ENCODE measurements around the gene CDKAL1. TPM values are rescaled to one million over a fixed set of nuclear protein-coding genes. Genes with fewer than 3 reads are reported as not detected.

Gene CDKAL1
- total RNA-seq, 1 experiment from 2014 or later: 20.6 TPM

GRCh38 chr6:20979076-20979475 is 444.8 kb downstream of the CDKAL1 start:
- Mint-ChIP-seq H3K27ac (no peak overlapping the region), H3K36me3 (peaks cover 4% of the 10 kb centered on the region), H3K9me3 (peaks cover 5% of the 10 kb centered on the region), H3K27me3 (ENCODE audit: low read depth) (peaks cover 2% of the 10 kb centered on the region; the same call in 1 of the 2 replicates), H3K4me1 (no peaks in the 10 kb centered on the region), H3K4me3 (no peak overlapping the region)
- ChIA-PET CTCF (no interaction called here), POLR2A (interaction anchor here (1.0 kb wide), 1 partner anchor 610 kb away, joined by 3 read pairs; no protein-coding TSS in a partner anchor)
- DNase-seq (ENCODE audit: low spot score) (no peak), ATAC-seq (no peak)
- TF ChIP-seq HMGXB4 (CRISPR knock-in tag; IDR thresholded peaks at IDR 0.05) (no peak), CREM (CRISPR knock-in tag; IDR thresholded peaks at IDR 0.05) (no peak), ETV6 (CRISPR knock-in tag; IDR thresholded peaks at IDR 0.05) (no peak), FOXP1 (CRISPR knock-in tag; IDR thresholded peaks at IDR 0.05; ENCODE audit: borderline replicate concordance) (no peak), GABPB1 (CRISPR knock-in tag; IDR thresholded peaks at IDR 0.05) (no peak), ZNF317 (CRISPR knock-in tag; IDR thresholded peaks at IDR 0.05; ENCODE audit: borderline replicate concordance, low read depth) (no peak), ARID4B (CRISPR knock-in tag; IDR thresholded peaks at IDR 0.05; ENCODE audit: borderline replicate concordance) (no peak), ZNF671 (CRISPR knock-in tag; IDR thresholded peaks at IDR 0.05) (no peak), CTCF (IDR thresholded peaks at IDR 0.05) (no peak), ZNF121 (CRISPR knock-in tag; IDR thresholded peaks at IDR 0.05) (no peak), NR2C2 (CRISPR knock-in tag; IDR thresholded peaks at IDR 0.05) (no peak)

GRCh38 chr6:20983961-20984360 is 449.7 kb downstream of the CDKAL1 start:
- Mint-ChIP-seq H3K36me3 (peaks cover 20% of the 10 kb centered on the region), H3K4me1 (peaks cover 16% of the 10 kb centered on the region), H3K27me3 (ENCODE audit: low read depth) (peaks cover 2% of the 10 kb centered on the region; the same call in 1 of the 2 replicates), H3K9me3 (peaks cover 23% of the 10 kb centered on the region), H3K27ac (peak overlapping the region; percentile 35; the same call in 1 of the 2 replicates), H3K4me3 (no peak overlapping the region)
- no peak for TF ChIP-seq AR (CRISPR knock-in tag; IDR thresholded peaks at IDR 0.05)
- TF ChIP-seq MYBL2 (CRISPR knock-in tag; IDR thresholded peaks at IDR 0.05): no peak
- no peak for TF ChIP-seq HMGXB4 (CRISPR knock-in tag; IDR thresholded peaks at IDR 0.05)
- no peak for TF ChIP-seq FOXP4 (CRISPR knock-in tag; IDR thresholded peaks at IDR 0.05)
- no peak for TF ChIP-seq ZBTB43 (CRISPR knock-in tag; IDR thresholded peaks at IDR 0.05)
- no peak for TF ChIP-seq TCF7 (CRISPR knock-in tag; IDR thresholded peaks at IDR 0.05; ENCODE audit: low read depth)
- CTCF ChIA-PET: no interaction called here
- ATAC-seq (no peak), DNase-seq (ENCODE audit: low spot score) (no peak)
- POLR2A ChIA-PET: no interaction called here
